Measurements from ENCODE around the gene SIPA1L3. TPM values are rescaled to one million over a fixed set of nuclear protein-coding genes. Genes with fewer than 3 reads are reported as not detected.

SIPA1L3 gene
- total and polyA plus RNA-seq, 2 experiments from 2014 or later = 15.7 to 54.1 TPM

GRCh38 chr19:37997911-37998344 lies 90.9 kb downstream of the SIPA1L3 start:
- Mint-ChIP-seq H3K36me3 (ENCODE audit: low read depth) (peaks cover 8% of the 10 kb centered on the region), H3K4me1 (peaks cover 17% of the 10 kb centered on the region), H3K27me3 (ENCODE audit: insufficient read depth, low read depth, poor library complexity) (peaks cover 3% of the 10 kb centered on the region), H3K9me3 (peaks cover 3% of the 10 kb centered on the region; the same call in 1 of the 3 replicates), H3K27ac (no peak overlapping the region), H3K4me3 (no peak overlapping the region)
- Histone ChIP-seq H3K27ac (ENCODE audit: low read depth) (0 out of 2 replicates have a peak overlapping the region, but pooled peaks have one; percentile 19), H3K4me2 (no peak overlapping the region), H3K36me3 (ENCODE audit: insufficient read depth) (no peaks in the 10 kb centered on the region), H3K4me1 (ENCODE audit: insufficient read depth) (peaks cover 3% of the 10 kb centered on the region), H3K27me3 (ENCODE audit: insufficient read depth) (no peaks in the 10 kb centered on the region), H4K20me1 (replicated peaks; ENCODE audit: insufficient read depth) (no peaks in the 10 kb centered on the region; the same call in none of the 2 replicates), H3F3A (replicated peaks; ENCODE audit: low read depth) (no peaks in the 10 kb centered on the region; the same call in 1 of the 2 replicates), H2AFZ (no peak overlapping the region), H3K4me3 (no peak overlapping the region), H3K79me2 (replicated peaks; ENCODE audit: insufficient read depth) (peaks cover 32% of the 10 kb centered on the region), H3K9me2 (ENCODE audit: insufficient read depth) (0 out of 2 replicates have a peak, but pooled peaks cover 5% of the 10 kb centered on the region)
- no peak for TF ChIP-seq EZH2 (IDR thresholded peaks at IDR 0.05; ENCODE audit: low read depth, unreplicated experiment)
- TF ChIP-seq ETS1 (IDR thresholded peaks at IDR 0.05) = no peak
- TF ChIP-seq ZNF462 (CRISPR knock-in tag; IDR thresholded peaks at IDR 0.05) = no peak
- TF ChIP-seq EZH2phosphoT487 (IDR thresholded peaks at IDR 0.05; ENCODE audit: unreplicated experiment) = no peak
- TF ChIP-seq JUNB (IDR thresholded peaks at IDR 0.05; ENCODE audit: unreplicated experiment) = no peak
- no peak for TF ChIP-seq NANOG (IDR thresholded peaks at IDR 0.05; ENCODE audit: borderline replicate concordance)
- no peak for TF ChIP-seq REST (IDR thresholded peaks at IDR 0.05; ENCODE audit: unreplicated experiment)
- no peak for TF ChIP-seq POLR2AphosphoS5 (IDR thresholded peaks at IDR 0.05; ENCODE audit: low read depth)
- TF ChIP-seq STAT1 (IDR thresholded peaks at IDR 0.05; ENCODE audit: unreplicated experiment) = no peak
- ATAC-seq (no peak), DNase-seq (ENCODE audit: low spot score) (no peak)

All from GM23338 (cell line).